HFF-Myc (cell line): Measurements from ENCODE around the gene RAB40C.

Source experiments
- DNase-seq: peaks from one replicate; pipeline ENCODE4 v3.0.0-alpha.2; 2011; ENCODE audit warnings: low read depth; ENCODE audit errors: extremely low read depth
- H3K4me3 ChIP-seq: replicated peaks from 2 replicates; pipeline ENCODE4 v1.5.1; 2011; ENCODE audit warnings: low read depth, mild to moderate bottlenecking, control low read depth, low read length
- TF ChIP-seq, protein P1 (sequence below): IDR thresholded peaks from 2 replicates; pipeline ENCODE4 v1.5.1; 2012; ENCODE audit warnings: mild to moderate bottlenecking, low read depth, low read length, control low read depth; ENCODE audit errors: missing control alignments

RAB40C gene, protein sequence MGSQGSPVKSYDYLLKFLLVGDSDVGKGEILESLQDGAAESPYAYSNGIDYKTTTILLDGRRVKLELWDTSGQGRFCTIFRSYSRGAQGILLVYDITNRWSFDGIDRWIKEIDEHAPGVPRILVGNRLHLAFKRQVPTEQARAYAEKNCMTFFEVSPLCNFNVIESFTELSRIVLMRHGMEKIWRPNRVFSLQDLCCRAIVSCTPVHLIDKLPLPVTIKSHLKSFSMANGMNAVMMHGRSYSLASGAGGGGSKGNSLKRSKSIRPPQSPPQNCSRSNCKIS

DNA sequence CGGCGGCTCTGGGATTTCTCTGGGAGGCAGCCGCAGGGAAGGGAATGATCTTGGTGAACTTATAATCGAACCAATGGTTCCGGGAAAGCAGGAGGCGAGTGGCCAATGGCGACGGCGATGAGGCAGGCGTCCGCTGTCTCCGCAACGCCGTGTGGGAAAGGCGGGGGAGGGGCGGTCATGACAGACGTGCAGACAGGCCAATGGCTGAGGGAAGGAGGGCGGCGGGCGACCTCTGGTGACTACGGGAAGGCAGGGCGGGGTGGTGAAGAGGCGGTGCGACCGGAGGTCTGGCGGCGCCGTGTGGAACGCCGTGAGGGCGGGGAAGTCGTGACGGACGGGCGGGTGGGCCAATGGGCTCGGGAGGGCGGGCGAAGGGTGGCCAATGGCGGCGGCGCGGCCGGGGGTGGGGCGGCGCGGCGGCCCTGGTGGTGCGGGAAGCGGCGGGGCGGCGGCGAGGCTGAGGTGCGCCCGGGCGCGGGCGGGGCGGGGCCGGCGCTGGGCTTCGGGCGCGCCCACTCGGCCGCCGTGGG lies at the start of gene RAB40C:
Gene RAB40C, plus strand, starts transcription at position 409 of the 530 bp plus-strand sequence. CDS start 226 bp downstream, outside the sequence.
- TF ChIP-seq, protein P1, sequence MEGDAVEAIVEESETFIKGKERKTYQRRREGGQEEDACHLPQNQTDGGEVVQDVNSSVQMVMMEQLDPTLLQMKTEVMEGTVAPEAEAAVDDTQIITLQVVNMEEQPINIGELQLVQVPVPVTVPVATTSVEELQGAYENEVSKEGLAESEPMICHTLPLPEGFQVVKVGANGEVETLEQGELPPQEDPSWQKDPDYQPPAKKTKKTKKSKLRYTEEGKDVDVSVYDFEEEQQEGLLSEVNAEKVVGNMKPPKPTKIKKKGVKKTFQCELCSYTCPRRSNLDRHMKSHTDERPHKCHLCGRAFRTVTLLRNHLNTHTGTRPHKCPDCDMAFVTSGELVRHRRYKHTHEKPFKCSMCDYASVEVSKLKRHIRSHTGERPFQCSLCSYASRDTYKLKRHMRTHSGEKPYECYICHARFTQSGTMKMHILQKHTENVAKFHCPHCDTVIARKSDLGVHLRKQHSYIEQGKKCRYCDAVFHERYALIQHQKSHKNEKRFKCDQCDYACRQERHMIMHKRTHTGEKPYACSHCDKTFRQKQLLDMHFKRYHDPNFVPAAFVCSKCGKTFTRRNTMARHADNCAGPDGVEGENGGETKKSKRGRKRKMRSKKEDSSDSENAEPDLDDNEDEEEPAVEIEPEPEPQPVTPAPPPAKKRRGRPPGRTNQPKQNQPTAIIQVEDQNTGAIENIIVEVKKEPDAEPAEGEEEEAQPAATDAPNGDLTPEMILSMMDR, result no peak
- H3K4me3 ChIP-seq, result peak within 1 kb of the TSS; percentile 79
- DNase-seq, result peak; percentile 87

DNA sequence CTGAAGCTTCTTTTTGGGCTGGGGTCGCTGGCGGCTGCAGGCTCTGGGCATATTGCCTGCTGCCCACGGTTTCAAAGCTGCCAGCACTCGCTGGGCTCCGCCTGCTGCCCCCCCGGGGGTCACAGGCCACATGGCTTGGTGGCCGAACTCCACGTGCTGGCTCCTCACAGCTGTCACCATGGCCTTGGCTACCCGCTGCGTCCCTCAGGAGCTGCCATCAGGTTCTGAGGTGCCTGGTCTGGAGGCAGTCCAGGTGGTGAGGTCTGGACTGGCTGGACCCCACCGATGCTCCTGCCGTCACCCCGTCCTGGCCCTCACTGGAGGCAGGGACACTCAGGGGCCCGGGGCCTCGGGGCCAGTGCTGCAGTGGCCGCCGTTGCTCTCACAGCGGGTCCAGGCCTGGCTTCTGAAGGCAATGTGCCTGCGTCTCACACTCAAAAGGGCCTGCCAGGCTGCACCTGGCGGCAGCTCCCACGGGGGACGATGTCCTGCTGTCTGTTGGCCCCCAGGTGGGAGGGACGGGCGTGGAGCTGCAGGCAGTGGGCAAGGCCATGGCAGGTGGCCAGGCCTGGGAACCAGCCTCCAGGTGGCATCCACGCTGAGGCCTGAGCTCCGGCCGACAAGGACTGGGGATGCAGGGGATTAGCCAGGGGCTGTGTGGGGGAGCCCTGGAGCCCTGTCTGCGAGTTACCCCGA lies 49.1 kb upstream of the RAB40C start:
- DNase-seq, result no peak
- no peak overlapping the region for H3K4me3 ChIP-seq
- TF ChIP-seq, protein P1, result no peak

DNA sequence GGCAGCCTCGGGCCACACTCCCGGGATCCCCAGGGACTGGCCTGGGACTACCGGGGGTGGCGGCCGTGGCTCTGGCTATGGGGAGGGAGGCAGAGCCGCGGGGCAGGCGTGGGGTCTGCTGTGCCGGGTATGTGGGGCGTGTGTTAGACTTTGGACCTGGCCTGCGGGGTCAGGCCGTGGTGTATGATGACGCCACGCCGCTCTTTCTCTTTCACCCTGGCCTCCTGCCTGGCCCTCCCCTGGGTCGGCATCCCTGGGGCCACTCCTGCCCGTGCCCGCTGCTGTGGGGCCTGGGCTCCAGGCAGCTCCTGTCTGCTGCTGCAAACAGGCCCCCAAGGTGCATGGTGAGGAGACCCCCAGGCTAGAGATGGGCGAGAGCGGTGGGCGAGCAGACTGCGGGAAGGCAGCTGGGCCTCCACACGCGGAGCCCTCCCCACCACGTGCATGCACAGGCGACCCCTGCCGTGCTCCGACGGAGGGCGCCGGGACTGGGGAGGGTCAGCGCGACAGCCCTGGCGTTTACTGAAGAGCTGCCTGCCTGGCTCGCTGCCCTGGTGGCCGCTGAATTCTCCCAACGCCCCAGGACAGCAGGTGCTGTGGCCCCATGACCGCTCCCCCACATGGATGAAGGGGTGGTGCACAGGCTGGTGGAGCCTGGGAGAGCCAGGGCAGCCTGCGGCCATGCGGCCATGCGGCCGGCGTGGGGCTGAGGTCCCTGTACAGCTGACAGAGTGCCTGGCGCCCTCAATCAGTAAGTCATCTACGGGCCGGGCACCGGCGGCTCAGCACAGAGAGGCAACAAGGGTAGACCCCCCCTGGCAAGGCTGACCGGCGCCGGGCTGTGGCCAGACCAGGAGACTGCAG lies 46.3 kb upstream of the RAB40C start:
- TF ChIP-seq, protein P1, result no peak
- no peak for DNase-seq
- H3K4me3 ChIP-seq, result no peak overlapping the region

DNA sequence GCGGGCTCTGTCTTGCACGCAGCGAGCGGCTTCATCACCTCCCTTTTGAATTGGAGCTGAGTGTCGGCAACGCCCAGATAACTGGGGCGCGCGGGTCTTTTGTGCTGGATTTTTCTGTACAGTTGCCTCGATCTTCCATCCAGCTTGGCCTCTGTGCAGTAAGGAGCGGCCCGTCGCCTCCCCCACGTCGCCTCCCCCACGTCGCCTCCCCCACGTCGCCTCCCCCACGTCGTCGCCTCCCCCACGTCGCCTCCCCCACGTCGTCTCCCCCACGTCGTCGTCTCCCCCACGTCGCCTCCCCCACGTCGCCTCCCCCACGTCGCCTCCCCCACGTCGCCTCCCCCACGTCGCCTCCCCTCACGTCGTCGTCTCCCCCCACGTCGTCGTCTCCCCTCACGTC lies 45.3 kb upstream of the RAB40C start:
- no peak for DNase-seq
- H3K4me3 ChIP-seq, result no peak overlapping the region
- TF ChIP-seq, protein P1, result no peak

DNA sequence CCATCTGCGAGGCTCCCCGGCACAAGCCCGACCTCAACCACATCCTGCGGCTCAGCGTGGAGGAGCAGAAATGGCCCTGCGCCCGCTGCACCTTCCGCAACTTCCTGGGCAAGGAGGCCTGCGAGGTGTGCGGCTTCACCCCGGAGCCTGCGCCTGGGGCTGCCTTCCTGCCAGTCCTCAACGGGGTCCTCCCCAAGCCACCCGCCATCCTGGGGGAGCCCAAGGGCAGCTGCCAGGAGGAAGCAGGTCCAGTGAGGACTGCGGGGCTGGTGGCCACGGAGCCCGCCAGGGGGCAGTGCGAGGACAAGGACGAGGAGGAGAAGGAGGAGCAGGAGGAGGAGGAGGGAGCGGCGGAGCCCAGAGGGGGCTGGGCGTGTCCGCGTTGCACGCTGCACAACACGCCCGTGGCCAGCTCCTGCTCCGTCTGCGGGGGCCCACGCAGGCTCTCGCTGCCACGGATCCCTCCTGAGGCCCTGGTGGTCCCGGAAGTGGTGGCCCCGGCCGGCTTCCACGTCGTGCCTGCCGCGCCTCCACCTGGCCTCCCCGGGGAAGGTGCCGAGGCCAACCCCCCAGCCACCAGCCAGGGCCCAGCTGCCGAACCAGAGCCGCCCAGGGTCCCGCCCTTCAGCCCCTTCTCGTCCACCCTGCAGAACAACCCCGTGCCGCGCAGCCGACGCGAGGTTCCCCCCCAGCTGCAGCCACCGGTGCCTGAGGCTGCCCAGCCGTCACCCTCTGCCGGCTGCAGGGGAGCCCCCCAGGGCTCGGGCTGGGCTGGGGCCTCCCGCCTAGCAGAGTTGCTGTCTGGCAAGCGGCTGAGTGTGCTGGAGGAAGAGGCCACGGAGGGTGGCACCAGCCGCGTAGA lies 42.7 kb upstream of the RAB40C start:
- no peak for DNase-seq

More for the DNA sequence above, 42.7 kb upstream of the RAB40C start:
- TF ChIP-seq, protein P1, result peak; percentile 47
- H3K4me3 ChIP-seq, result no peak overlapping the region
